Endothelial cell of hepatic sinusoid (primary cell): ENCODE data around the gene TAS2R46.
"Not testable (repeated sequence)": the region's sequence is repeated elsewhere in the genome, so short reads cannot be mapped to it uniquely, and the experiment has no call there.

Experiments used
- in situ Hi-C: cut with HindIII; loops from 2 replicates; pipeline ENCODE4 v1.10.0; 2017; ENCODE audit warnings: low sequenced_read_pairs

The TAS2R46 gene

GRCh38 chr12:11062194-11062593, at the start of gene TAS2R46:
TSS of gene TAS2R46 (minus strand) at chr12:11062294. CDS start at chr12:11062294, 0 bp downstream.
- in situ Hi-C loops: not testable (repeated sequence)

GRCh38 chr12:11111213-11111612, 49.1 kb upstream of the TAS2R46 start:
- in situ Hi-C loops: not testable (repeated sequence)

GRCh38 chr12:11108862-11109261, 46.8 kb upstream of the TAS2R46 start:
- in situ Hi-C loops: no loop called here

- in situ Hi-C loops: no loop called here
These were observed 45.6 kb upstream of the TAS2R46 start for GRCh38 chr12:11107719-11108118.

- in situ Hi-C loops: no loop called here
These were observed 44.2 kb upstream of the TAS2R46 start for GRCh38 chr12:11106288-11106687.

- in situ Hi-C loops: no loop called here
These were observed 43.5 kb upstream of the TAS2R46 start for GRCh38 chr12:11105546-11105945.

- in situ Hi-C loops: not testable (repeated sequence)
These were observed 32.8 kb upstream of the TAS2R46 start for GRCh38 chr12:11094910-11095309.

GRCh38 chr12:11092128-11092527, 30.0 kb upstream of the TAS2R46 start, which contains the start of gene TAS2R43:
TSS of gene TAS2R43 (minus strand) at chr12:11092313. CDS start at chr12:11092229, 84 bp downstream.
- in situ Hi-C loops: no loop called here

GRCh38 chr12:11089246-11089645, 27.2 kb upstream of the TAS2R46 start:
- in situ Hi-C loops: no loop called here

GRCh38 chr12:11085419-11085818, 23.3 kb upstream of the TAS2R46 start:
- in situ Hi-C loops: no loop called here

GRCh38 chr12:11081987-11082386, 19.9 kb upstream of the TAS2R46 start:
- in situ Hi-C loops: no loop called here

- in situ Hi-C loops: no loop called here
These were observed 16.2 kb upstream of the TAS2R46 start for GRCh38 chr12:11078246-11078645.

- in situ Hi-C loops: no loop called here
These were observed 13.5 kb upstream of the TAS2R46 start for GRCh38 chr12:11075642-11076041.

GRCh38 chr12:11071414-11071813, 9.3 kb upstream of the TAS2R46 start:
- in situ Hi-C loops: no loop called here

- in situ Hi-C loops: no loop called here
These were observed 8.9 kb upstream of the TAS2R46 start for GRCh38 chr12:11070999-11071398.

- in situ Hi-C loops: no loop called here
These were observed 7.8 kb upstream of the TAS2R46 start for GRCh38 chr12:11069854-11070365.

GRCh38 chr12:11067514-11067913, 5.4 kb upstream of the TAS2R46 start:
- in situ Hi-C loops: no loop called here

- in situ Hi-C loops: no loop called here
These were observed 2.3 kb downstream of the TAS2R46 start for GRCh38 chr12:11059784-11060183.

- in situ Hi-C loops: no loop called here
These were observed 3.1 kb downstream of the TAS2R46 start for GRCh38 chr12:11059041-11059440.

- in situ Hi-C loops: no loop called here
These were observed 6.8 kb downstream of the TAS2R46 start for GRCh38 chr12:11055306-11055705.

GRCh38 chr12:11049806-11050531, 12.1 kb downstream of the TAS2R46 start:
- in situ Hi-C loops: not testable (repeated sequence)

GRCh38 chr12:11041366-11041765, 20.7 kb downstream of the TAS2R46 start:
- in situ Hi-C loops: not testable (repeated sequence)

- in situ Hi-C loops: no loop called here
These were observed 21.9 kb downstream of the TAS2R46 start for GRCh38 chr12:11040162-11040561.
